ENCODE measurements around the gene RPS25. TPM values are rescaled to one million over a fixed set of nuclear protein-coding genes. Genes with fewer than 3 reads are reported as not detected.

RPS25 gene
- total and polyA plus RNA-seq, 10 donors, result 945 to 5,214 (median 1,205) TPM

GRCh38 chr11:119028346-119029068, 10.4 kb upstream of the RPS25 start:
- Histone ChIP-seq H3K4me3 (no peak overlapping the region), H3K9me3 (no peaks in the 10 kb centered on the region), H3K27ac (peak overlapping the region in 3 of 8 donors; percentile 81 to 87 (median 85)), H3K27me3 (replicated peaks in 1 of 7) (no peaks in the 10 kb centered on the region), H3K4me1 (peaks cover 14 to 62% (median 41%) of the 10 kb centered on the region in 6 donors), H3K36me3 (peaks cover 0 to 51% (median 24%) of the 10 kb centered on the region in 6 donors)
- intact Hi-C loops (cut with DNase I; ENCODE audit: low total_unique reads), result no loop called here
- peak; percentile 64 for DNase-seq
- TF ChIP-seq CTCF (IDR thresholded peaks at IDR 0.05 in 8 of 11, conservative IDR thresholded peaks at IDR 0.05 in 3 of 11) (no peak), POLR2A (IDR thresholded peaks at IDR 0.05) (no peak), POLR2AphosphoS5 (IDR thresholded peaks at IDR 0.05) (no peak)
- WGBS, 5 donors, result 62 to 92% (median 87%) methylated on average over 5 to 9 of the region's 9 CpGs

- 95 to 100% (median 96%) methylated on average over 8 to 9 of the region's 9 CpGs for WGBS, 5 donors
- intact Hi-C loops (cut with DNase I; ENCODE audit: low total_unique reads), result no loop called here
- no peak overlapping the region for H3K4me3 ChIP-seq
Observed at GRCh38 chr11:119027561-119028345, 9.6 kb upstream of the RPS25 start.

GRCh38 chr11:119026970-119027369, 8.8 kb upstream of the RPS25 start:
- intact Hi-C loops (cut with DNase I; ENCODE audit: low total_unique reads), result no loop called here
- peaks cover 0 to 66% (median 39%) of the 10 kb centered on the region in 6 donors for H3K36me3 ChIP-seq
- H3K27ac ChIP-seq, result peak overlapping the region in 2 of 8 donors; percentile 76 to 77
- no peak overlapping the region for H3K4me3 ChIP-seq
- WGBS, 5 donors, result 93 to 100% (median 97%) methylated on average over 2 of the region's 2 CpGs
- no peaks in the 10 kb centered on the region for H3K9me3 ChIP-seq
- no peaks in the 10 kb centered on the region for H3K27me3 ChIP-seq (replicated peaks in 1 of 7)
- H3K4me1 ChIP-seq, result peaks cover 14 to 71% (median 46%) of the 10 kb centered on the region in 6 donors
- TF ChIP-seq POLR2AphosphoS5 (IDR thresholded peaks at IDR 0.05), result no peak
- TF ChIP-seq POLR2A (IDR thresholded peaks at IDR 0.05), result no peak
- peak; percentile 53 for DNase-seq

More at GRCh38 chr11:119027561-119028345, 9.6 kb upstream of the RPS25 start:
- Histone ChIP-seq H3K4me1 (peaks cover 14 to 68% (median 43%) of the 10 kb centered on the region in 6 donors), H3K9me3 (no peaks in the 10 kb centered on the region), H3K27ac (peak overlapping the region in 2 of 8 donors; percentile 14 to 24), H3K27me3 (replicated peaks in 1 of 7) (no peaks in the 10 kb centered on the region), H3K36me3 (peaks cover 0 to 58% (median 32%) of the 10 kb centered on the region in 6 donors)
- peak; percentile 72 for DNase-seq
- no peak for TF ChIP-seq POLR2AphosphoS5 (IDR thresholded peaks at IDR 0.05)
- no peak for TF ChIP-seq POLR2A (IDR thresholded peaks at IDR 0.05)
- no peak for TF ChIP-seq CTCF (IDR thresholded peaks at IDR 0.05 in 8 of 11, conservative IDR thresholded peaks at IDR 0.05 in 3 of 11)

- Histone ChIP-seq H3K27me3 (replicated peaks in 1 of 7) (no peaks in the 10 kb centered on the region), H3K4me1 (peaks cover 15 to 75% (median 51%) of the 10 kb centered on the region in 6 donors), H3K9me3 (no peaks in the 10 kb centered on the region), H3K27ac (peak overlapping the region in 6 of 8 donors; percentile 60 to 77 (median 72)), H3K36me3 (peaks cover 0 to 74% (median 45%) of the 10 kb centered on the region in 6 donors), H3K4me3 (no peak overlapping the region)
- peak; percentile 56 for DNase-seq
- intact Hi-C loops (cut with DNase I; ENCODE audit: low total_unique reads), result no loop called here
- TF ChIP-seq CTCF (IDR thresholded peaks at IDR 0.05 in 8 of 11, conservative IDR thresholded peaks at IDR 0.05 in 3 of 11) (no peak), POLR2AphosphoS5 (IDR thresholded peaks at IDR 0.05) (no peak), POLR2A (IDR thresholded peaks at IDR 0.05) (no peak)
- WGBS, 5 donors, result 89 to 96% (median 94%) methylated on average over 16 of the region's 16 CpGs
Observed at GRCh38 chr11:119025978-119026766, 8.0 kb upstream of the RPS25 start.
